Kidney epithelial cell (primary cell): ENCODE results near the gene TM7SF2. TPM values are rescaled to one million over a fixed set of nuclear protein-coding genes. Genes with fewer than 3 reads are reported as not detected.

Experiments
- DNase-seq: peaks from one replicate; pipeline ENCODE4 v3.0.0-alpha.2; 2010; ENCODE audit warnings: low read depth
- H3K27me3 ChIP-seq: 2 replicates; pipeline ENCODE4 v1.6.0; 2011; ENCODE audit warnings: low read length; ENCODE audit not compliant: control insufficient read depth, insufficient read depth
- H3K36me3 ChIP-seq: 2 replicates; pipeline ENCODE4 v1.5.1; 2011; ENCODE audit warnings: low read length; ENCODE audit not compliant: control insufficient read depth, insufficient read depth
- H3K4me3 ChIP-seq: 2 replicates; pipeline ENCODE4 v1.5.1; 2011; ENCODE audit warnings: low read depth, mild to moderate bottlenecking, control low read depth, low read length
- CTCF ChIP-seq: IDR thresholded peaks from 2 replicates; pipeline ENCODE4 v1.5.1; 2011; ENCODE audit warnings: mild to moderate bottlenecking, moderate library complexity, low read length, control low read depth, inconsistent platforms; ENCODE audit not compliant: insufficient read depth, poor library complexity, severe bottlenecking
- total RNA-seq: library from RNA; depleted of rRNA; stranded (reverse); fragments of >200 nt; gene quantifications from 2 replicates; pipeline ENCODE4 v1.2.3, GENCODE V29; 2015

Gene TM7SF2
- total RNA-seq, 1 donor from 2014 or later, result 42.6 TPM

GRCh38 chr11:65110354-65110861 is 1.3 kb upstream of the TM7SF2 start:
- TF ChIP-seq CTCF, result peak; percentile 92
- Histone ChIP-seq H3K36me3 (peaks cover 3% of the 10 kb centered on the region), H3K4me3 (no peak overlapping the region), H3K27me3 (no peaks in the 10 kb centered on the region)
- no peak for DNase-seq

- Histone ChIP-seq H3K36me3 (peaks cover 6% of the 10 kb centered on the region), H3K4me3 (no peak overlapping the region), H3K27me3 (no peaks in the 10 kb centered on the region)
- DNase-seq, result no peak
- no peak for TF ChIP-seq CTCF
Observed at GRCh38 chr11:65111159-65111743, 421 bp upstream of the TM7SF2 start.

GRCh38 chr11:65112546-65113360 is 1.1 kb downstream of the TM7SF2 start:
- no peaks in the 10 kb centered on the region for H3K27me3 ChIP-seq
- DNase-seq, result no peak
- TF ChIP-seq CTCF, result peak; percentile 58
- H3K36me3 ChIP-seq, result peaks cover 6% of the 10 kb centered on the region
- peak overlapping the region; percentile 69 for H3K4me3 ChIP-seq

- peaks cover 6% of the 10 kb centered on the region for H3K36me3 ChIP-seq
- no peak for DNase-seq
- no peaks in the 10 kb centered on the region for H3K27me3 ChIP-seq
- H3K4me3 ChIP-seq, result peak overlapping the region; percentile 69
- no peak for TF ChIP-seq CTCF
Observed at GRCh38 chr11:65113361-65113756, 1.7 kb downstream of the TM7SF2 start.

- TF ChIP-seq CTCF, result no peak
- no peak for DNase-seq
- H3K27me3 ChIP-seq, result no peaks in the 10 kb centered on the region
- peaks cover 6% of the 10 kb centered on the region for H3K36me3 ChIP-seq
- H3K4me3 ChIP-seq, result no peak overlapping the region
Observed at GRCh38 chr11:65113839-65114238, 2.2 kb downstream of the TM7SF2 start.
